T1000 (cell line): Measurements from ENCODE around the gene NXNL1.

Experiments used
- DNase-seq: peaks from one replicate; lab custom pipeline; 2025; ENCODE audit warnings: mixed read lengths; lab: John Stamatoyannopoulos, UW

Gene NXNL1

DNA sequence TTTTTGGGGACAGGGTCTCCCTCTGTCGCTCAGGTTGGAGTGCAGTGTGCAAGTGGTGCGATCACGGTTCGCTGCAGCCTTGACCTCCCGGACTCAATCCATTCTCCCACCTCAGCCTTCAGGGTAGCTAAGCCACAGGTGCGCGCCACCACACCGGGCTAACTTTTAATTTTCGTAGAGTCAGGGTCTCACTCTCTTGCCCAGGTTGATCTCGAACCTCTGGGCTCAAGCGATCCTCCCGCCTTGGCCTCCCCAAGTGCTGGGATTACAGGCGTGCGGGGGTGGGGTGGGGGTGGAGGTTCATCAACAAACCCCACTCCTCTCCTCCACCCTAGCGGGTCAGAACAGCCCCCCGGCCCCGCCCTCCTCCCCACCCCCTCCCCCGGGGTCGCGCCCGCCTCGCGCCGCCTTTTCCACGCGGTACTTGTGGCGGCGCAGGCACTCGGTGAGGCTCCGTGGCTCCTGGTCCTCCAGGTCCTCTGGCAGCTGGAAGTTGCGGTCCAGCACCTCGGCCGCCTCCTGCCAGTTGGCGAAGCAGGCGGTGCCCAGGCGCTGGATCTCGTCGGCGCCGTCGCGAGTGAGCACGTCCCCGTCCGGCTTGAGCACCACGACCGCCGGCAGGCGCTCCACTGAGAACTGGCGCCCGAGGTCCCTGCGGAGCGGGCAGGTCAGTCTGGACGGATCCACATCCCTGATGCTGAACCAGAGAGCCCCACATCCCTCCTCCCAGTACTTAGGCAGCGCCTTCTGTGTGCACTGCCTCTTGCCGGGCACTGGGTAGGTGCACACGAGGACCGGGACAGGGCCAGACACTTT is 5.2 kb downstream of the NXNL1 start:
- no peak for DNase-seq

DNA sequence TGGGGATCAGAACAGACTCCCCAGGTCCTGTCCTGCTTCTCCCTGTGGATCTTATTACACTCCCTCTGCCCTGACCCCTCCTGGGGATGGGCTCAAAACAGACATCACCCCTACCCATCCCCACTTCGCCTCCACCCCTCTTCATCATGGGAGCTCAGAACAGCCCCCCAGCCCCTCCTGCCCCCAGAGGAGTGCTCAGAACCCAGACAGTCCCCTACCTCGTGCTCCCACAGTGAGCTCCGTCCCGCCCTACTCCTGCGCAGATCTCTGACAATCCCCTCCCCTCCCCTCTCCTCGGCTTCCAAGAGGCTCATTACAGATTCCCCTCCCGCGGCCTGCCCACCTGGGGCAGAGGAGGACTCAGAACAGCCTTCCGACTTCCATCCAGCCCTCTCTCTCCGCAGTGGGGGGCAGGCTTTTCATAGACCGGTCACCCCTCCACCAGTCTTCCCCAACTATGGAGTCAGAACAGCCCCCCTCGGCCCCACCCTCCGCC is 6.1 kb downstream of the NXNL1 start:
- DNase-seq = no peak

DNA sequence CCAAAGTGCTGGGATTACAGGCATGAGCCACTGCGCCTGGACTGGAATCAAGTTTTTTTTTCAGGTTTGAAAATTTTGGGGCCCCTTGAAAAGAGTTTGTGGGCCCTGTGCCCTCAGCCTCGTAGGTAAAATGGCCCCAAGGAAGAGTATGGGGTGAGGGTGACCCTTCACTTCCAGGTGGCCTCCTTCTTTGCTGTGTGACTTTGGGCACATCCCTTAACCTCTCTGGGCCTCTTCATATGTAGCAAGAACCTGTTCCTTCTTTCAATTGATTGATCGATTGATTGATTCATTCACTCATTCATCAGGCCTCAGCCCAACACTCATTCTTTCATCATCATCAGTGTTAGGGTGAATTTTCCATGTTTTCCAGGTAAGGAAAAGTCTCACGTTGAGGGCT is 8.9 kb downstream of the NXNL1 start:
- DNase-seq = no peak

DNA sequence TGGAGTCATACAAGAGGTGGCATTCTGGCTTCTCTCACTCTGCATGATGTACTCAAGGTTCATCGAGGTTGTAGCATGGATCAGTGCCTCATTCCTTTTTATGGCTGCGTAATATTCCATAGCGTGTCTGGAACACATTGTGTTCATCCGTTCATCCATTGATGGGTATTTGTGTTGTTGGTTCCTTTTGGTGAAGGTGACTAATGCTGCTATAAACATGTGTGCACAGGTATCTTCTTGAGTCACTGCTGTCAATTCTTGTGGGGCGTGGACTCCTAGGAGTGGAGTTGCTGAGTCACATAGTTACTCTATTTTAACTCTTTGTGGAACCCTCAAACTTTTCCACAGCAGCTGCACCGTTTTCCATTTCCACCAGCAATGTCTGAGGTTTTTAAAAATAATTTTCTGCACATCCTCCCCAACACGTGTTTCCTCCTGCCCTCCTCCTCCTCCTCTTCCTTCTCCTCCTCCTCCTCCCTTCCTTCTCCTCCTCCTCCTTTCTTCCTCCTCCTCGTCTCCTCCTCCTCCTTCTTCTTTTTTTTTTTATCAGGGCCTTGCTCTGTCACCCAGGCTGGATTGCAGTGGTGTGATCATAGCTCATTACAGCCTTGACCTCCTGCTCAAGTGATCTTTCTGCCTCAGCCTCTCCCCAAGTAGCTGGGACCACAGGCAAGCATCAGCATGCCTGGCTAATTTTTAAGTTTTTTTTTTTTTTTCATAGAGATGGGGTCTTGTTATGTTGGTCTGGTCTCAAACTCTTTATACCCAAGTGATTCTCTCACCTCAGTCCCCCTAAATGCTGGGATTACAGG is 10.3 kb downstream of the NXNL1 start:
- no peak for DNase-seq

DNA sequence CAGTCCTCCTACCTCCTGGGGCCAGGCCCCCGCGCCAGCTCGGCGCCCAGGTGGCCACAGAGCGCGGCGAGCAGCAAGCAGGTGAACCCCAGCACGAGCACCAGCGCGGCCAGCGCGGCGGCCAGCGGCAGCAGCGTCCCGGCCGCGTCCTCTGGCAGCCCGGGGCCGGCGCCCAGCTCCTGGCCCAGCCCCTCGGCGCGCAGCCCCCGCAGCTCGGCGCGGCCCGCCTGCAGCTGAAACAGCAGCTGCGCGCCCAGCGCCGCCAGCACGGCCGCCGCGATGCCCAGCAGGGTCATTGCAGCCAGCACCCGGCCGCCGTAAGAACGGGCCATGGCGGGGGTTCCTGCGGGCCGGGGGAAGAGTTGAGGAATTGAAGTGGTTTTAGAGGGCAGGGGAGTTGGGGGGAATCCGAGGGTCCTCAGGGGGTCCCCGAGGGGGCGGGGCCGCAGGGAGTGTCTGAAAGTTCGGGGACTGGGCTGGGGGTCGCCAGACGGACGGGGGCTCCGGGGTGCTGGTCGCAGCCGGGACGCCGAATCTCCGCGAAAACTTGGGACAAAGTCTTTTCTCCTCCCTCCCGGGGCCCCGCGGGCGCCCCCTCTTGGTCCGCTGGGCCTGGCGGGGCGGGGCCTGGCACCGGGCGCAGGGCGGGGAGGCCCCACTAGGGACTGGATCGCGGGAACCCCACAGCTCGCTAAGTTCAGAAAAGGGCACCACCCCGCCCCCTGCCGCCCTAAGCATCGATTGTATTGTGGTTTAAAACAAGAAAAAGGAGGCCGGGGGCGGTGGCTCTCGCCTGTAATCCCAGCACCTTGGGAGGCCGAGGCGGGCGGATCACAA is 12.4 kb downstream of the NXNL1 start, which contains the start of gene TMEM221:
Gene TMEM221 (minus strand): TSS at position 538 of the 837 bp plus-strand sequence. CDS start 206 bp downstream, at position 332.
- no peak for DNase-seq

DNA sequence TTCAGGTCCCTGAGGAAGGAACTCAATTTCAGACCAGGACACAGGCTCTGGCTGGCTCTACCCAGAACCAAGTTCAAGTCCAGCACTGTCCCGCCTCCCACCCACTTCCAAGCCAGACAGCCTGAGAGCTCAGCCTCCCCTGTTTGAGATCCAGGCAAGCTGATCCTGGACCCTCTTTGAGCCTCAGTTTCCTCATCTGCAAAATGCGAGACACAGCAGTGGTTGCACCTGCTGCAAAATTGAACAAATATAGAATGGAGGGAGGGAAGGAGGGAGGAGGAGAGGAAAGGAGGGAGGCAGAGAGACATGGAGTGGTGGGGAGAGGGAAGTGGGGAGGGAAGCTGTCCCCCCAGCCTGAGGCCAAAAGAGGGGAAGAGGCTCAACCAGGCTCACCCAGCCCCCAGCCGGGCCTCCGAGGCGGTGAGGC is 13.0 kb downstream of the NXNL1 start:
- DNase-seq = no peak

DNA sequence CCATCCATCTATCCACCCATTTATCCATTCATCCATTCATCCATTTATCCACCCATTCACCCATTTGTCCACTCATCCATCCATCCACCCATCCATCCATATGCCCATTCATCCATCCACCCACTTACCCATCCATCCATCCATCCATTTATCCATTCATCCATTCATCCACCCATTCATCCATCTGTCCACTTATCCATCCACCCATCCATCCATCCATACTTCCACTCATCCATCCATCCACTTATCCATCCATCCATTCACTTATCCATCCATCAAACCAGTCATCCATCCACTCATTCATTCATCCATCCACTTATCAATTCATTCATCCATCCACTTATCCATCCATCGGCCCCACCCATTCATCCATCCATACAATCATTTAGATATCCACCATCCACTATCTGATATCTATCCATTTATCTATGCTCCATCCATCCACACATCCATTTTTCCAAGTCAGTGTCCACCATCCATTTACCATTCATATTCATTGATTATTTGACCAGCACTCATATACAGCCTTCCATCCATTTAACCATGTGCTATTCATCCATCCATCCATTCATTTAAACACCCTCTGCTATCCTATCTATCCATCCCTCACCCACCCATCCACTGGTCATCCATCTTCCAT is 15.1 kb downstream of the NXNL1 start:
- DNase-seq = no peak

DNA sequence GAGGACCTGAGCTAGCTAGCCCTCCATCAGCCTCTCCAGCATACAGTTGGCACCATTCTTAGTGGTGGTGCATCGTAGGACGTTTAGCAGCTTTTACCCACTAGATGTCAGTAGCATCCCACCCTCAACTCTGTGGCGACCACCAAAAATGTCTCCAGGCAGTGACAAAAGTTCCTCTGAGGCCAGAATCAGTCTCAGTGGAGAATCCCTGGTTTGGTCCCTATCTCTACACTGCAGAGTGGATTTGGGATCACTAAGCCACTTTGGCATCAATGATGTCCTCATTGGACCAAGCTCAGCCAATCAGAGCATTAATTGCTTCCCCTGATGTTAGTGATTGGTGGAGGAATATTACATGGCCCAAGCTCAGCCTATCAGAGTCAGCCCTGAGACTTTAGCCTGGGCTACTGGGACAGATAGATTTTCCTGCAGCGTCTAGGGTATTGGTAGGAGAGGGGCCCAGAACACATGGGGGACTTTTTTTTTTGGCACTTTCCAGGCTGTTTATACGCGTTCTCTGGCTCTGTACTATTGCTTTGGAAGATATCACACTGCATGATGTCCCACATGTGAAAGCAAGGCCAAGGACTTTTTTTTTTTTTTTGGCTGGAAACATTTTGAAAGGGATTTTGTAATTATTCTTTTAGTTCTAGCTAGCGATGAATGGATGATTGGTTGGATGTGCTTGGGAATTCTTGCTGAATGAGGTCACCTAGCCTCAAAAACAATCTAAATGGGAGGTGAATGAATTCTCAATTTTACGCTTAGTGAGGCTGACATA is 19.3 kb downstream of the NXNL1 start:
- DNase-seq = no peak

DNA sequence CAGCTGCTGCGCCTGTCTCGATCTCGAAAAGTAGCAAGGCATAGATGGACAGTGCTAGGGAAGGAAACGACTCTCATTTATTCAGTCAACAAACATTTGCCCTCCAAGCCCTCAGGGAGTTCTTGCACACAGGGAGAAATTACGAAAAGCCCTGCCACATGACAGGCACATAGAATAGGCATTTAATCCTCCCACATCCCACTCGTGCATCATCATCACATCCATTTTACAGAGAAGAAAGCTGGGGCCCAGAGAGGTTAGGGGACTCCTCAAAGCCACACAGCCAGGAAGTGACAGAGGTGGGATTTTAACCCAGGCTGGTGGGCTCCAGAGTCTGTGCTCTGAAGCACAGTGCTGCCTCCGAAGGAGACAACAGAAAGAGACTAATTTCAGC is 23.9 kb downstream of the NXNL1 start:
- no peak for DNase-seq

DNA sequence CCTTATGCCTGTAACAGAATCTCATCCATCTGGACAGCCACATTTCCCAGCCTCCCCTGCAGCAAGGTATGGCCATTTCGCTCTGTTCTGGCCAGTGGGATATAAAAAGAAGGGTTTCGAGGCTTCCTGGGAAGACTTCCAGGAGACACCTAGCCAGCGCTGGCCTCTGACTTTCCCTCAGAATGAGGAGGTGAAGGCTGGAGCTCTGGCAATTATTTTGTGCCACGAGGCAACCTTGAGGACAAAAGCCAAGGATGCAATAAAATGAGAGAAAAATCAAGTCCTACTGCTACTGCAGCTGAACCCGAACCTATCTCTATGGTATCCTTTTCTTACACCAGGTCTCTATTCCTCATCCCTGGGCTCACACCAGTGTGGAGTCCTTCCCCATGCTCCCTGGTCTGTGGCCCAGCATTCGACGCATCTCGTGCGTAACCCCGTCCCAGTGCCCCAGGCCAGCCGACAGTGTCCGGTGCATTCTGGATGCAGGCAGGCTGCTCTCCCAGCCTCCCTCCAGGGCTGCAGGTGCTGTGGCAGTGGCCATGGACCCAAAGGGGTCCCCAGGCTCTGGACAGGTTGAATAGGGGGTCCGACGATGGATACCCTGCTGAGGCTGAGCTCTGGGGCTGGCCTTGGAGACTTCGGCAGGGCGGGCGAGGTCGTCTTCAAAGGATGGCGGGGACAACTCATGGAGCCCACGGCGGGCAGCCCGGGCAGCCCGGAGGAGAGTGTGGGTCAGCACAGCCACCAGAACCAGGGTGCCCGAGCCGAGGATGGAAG is 24.4 kb downstream of the NXNL1 start:
- DNase-seq = no peak

DNA sequence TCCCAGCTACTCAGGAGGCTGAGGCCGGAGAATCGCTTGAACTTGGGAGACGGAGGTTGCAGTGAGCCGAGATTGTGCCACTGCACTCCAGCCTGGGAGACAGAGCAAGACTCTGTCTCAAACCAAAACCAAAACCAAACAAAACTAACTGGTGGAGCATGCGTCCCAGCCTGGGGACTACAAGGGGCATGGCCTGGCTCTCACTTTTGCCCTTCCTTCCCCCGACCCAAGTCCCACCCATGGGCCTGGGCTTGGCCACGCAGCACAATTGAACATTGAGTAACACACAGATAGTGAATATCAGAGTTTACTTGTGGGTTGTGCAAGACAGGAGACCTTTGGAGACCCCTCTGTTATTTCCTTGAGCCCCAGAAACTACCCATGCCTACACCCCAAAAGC is 25.5 kb downstream of the NXNL1 start:
- no peak for DNase-seq

DNA sequence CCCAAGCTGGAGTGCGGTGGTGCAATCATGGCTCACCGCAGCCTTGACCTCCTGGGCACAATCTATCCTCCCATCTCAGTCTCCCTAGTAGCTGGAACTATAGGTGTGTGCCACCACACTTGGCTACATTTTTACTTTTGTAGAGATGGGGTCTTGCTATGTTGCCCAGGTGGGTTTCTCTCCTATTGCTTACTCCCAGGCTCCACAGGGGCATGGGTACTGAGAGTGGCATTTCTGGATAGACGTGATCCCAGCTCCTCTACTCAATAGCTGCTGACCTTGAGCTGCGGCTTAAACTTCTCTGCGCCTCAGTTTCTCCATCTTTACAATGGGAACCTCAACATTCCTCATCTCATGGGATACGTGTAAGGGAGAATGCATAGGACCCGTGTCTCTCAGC is 29.3 kb downstream of the NXNL1 start:
- no peak for DNase-seq

DNA sequence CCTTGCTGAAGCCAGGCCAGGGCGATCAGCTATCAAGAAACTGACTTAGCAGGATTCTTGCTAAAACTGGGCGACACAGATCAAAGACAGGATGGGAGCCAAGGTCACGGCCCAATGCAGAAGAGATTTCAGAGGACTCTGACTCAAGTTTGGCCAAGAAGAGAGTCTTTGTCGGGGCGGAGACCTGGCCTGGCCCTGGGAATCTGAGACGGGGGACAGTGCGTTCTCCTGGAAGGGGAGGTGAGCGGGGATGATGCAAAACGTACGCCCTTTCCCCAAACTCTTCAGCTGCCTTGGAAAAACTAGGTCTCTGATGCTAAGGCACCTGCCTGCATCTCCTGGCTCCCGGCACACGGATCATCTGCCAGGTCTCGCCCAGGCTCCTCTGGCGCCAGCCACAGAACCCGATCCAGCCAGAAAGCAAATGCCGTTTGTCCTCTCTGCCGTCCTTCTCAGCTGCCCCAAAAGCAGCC is 31.0 kb downstream of the NXNL1 start:
- DNase-seq = no peak

DNA sequence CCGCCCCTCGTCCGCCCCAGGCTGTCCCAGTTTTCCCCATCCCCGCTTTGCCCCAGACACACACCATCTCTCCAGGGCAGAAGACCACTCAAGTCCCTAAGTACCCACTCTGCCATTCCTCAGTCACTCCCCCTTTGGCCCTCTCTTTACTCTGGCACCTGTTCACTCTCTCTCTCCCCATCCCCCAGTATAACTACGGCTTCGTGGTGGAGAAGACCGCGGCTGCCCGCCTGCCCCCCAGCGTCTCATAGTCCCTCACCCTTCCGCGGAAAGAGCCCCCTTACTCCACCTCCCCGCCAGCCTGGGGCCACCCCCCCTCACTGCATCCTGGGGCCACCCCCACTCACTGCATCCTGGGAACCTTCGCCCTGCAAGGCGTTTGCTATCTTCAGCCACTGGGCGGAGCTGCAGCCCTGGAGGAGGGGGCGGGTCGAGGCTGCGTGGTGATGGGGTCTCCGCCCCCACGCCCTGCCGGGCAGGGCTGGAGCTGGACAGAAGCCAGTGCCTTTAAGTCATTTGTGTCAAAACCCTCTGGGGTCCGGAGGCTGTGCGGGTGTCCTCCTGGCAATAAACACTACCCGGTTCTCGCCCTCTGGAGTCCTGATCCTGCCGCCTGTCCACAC is 35.9 kb downstream of the NXNL1 start:
- DNase-seq = no peak

DNA sequence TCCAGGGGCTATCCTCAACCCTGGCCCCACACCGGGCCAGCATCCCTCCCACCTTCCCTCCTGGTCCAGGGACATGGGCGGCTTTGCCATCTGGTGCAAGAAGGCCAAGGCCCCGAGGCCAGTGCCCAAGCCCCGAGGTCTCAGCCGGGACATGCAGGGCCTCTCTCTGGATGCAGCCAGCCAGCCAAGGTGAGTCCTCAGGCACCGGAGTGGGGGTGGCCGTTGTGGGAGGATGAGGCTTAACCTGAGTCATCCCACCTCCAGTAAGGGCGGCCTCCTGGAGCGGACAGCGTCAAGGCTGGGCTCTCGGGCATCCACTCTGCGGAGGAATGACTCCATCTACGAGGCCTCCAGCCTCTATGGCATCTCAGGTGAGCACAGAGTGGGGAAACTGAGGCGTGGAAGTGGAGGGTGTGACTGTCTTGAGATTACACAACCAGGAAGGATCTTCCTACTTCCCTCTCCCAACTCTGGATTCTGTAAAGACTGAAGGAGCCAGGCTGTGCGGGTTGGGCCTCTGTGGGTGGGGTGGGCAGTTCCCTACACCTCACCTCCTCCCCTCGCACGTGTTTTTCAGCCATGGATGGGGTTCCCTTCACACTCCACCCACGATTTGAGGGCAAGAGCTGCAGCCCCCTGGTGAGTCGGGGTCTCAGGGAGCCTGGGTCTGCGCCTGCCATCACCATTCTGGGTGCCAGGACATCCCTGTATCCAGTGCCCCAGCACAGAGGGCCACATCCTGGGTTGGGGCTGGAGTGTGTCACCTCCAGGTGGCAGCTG is 37.1 kb downstream of the NXNL1 start:
- no peak for DNase-seq

DNA sequence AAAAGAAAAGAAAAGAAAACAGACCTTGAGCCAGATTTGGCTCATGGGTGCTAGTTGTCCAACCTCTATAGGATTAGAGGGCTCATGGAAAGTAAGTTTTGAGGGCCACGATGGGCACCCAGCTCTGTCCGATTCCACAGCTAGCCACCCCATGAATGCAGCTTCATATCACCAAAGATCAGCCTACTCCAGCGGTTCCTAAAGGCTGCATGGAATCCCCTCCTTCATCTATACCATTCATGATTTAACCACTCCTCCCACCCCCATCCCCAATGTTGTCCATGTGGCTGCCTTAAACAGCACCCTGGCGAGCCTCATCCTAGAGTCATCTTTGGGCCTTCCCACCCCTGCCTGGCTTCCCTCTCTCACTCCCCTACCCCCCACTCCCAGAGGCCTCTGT is 38.8 kb downstream of the NXNL1 start:
- DNase-seq = no peak

DNA sequence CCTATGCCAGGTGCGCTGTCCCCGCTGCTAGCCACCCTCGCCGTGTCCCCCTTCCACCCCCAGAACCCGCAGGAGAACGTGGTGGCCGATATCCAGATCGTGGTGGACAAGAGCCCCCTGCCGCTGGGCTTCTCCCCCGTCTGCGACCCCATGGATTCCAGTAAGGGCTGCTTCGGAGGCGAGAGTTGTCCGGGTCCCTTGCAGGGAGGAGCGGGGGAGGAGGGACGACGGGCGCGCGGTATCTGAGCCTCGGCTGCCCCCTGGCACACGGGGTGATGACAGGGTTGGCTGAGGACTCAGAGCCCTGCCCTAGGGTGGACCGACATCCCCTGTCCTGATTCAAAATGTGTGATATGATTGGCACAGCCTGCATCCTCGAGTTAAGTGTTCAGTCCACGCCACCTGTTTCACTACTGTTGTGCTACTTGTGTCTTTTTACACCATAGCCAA is 40.2 kb downstream of the NXNL1 start:
- DNase-seq = no peak
